AG04449 (cell line): ENCODE results near the gene ATP8A2.

Experiments
- CTCF ChIA-PET: fragments of 350-600 bp; formaldehyde crosslinking; extraction: SDS; loops from one replicate; lab custom pipeline; 2021; ENCODE audit warnings: antibody characterized with exemption; lab: Yijun Ruan, JAX
- POLR2A ChIA-PET: fragments of 400-600, 350-600 bp; formaldehyde crosslinking; extraction: SDS; loops from one replicate; lab custom pipeline; 2020; ENCODE audit warnings: antibody characterized with exemption, inconsistent platforms; lab: Yijun Ruan, JAX
- DNase-seq: peaks from one replicate; pipeline ENCODE4 v3.0.0-alpha.2; 2010; ENCODE audit warnings: low read depth, low spot score
- H3K4me3 ChIP-seq: 2 replicates; pipeline ENCODE4 v1.5.1; 2011; ENCODE audit warnings: low read depth, mild to moderate bottlenecking, control low read depth, low read length
- CTCF ChIP-seq: IDR thresholded peaks from one replicate; pipeline ENCODE4 v1.5.1; 2011; ENCODE audit warnings: mild to moderate bottlenecking, moderate library complexity, low read length, control low read depth, inconsistent platforms; ENCODE audit not compliant: insufficient read depth; ENCODE audit errors: missing control alignments

ATP8A2 gene

DNA sequence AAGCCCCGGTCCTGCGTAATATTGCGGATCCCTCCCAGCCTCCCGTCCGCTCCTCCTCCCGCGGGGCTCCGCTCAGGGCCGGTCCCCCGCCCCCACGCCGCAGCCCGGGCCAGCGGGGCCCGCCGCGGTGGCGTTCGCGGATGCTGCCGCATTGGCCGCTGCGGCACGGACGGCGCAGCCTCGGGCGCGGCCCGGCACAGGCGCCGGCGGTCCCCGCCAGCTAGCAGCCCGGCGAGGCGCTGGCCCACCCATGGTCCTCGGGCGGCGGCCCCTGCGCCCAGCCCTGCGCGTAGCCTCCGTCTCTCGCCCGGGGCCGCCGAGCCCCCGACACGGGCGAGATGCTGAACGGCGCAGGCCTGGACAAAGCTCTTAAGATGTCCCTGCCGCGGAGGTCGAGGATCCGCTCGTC lies at the start of gene ATP8A2:
TSS of gene ATP8A2 (plus strand) at position 100 of the 409 bp plus-strand sequence. CDS start at position 339, 239 bp downstream.
- DNase-seq: no peak
- peak within 1 kb of the TSS; percentile 38 for H3K4me3 ChIP-seq
- no peak for TF ChIP-seq CTCF
- ChIA-PET POLR2A (no interaction called here), CTCF (no interaction called here)

DNA sequence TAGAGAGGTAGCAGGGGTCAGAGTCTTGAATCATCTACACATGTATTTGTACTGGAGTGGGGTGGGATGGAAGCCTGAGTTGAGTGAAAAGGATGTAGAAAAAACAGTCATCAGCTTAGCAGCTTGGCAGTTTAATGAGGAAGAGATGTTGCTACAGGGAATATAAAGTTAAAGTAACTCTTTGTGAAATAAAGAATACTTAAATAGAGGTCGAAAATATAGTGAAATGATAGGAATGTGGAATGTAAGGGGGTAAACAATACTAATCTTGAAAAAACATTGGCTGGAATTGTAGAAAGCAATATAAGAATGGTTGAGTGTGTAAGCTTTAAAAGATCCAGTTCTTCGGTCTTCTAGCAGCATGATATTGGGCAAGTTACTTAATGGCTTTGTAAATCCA lies 47.7 kb upstream of the ATP8A2 start:
- no peak overlapping the region for H3K4me3 ChIP-seq
- CTCF ChIA-PET: interaction anchor here (0.8 to 1.9 kb wide), 2 partner anchors 36 to 52 kb away, joined by 3 to 6 read pairs; no protein-coding TSS in a partner anchor
- DNase-seq: no peak
- no peak for TF ChIP-seq CTCF
- POLR2A ChIA-PET: interaction anchor here (0.8 kb wide), 1 partner anchor 19 kb away, joined by 3 read pairs; no protein-coding TSS in a partner anchor

- no peak overlapping the region for H3K4me3 ChIP-seq
- DNase-seq: no peak
- ChIA-PET CTCF (no interaction called here), POLR2A (no interaction called here)
- TF ChIP-seq CTCF: no peak
Measured at GRCh38 chr13:25329706-25330105, 42.1 kb upstream of the ATP8A2 start.

DNA sequence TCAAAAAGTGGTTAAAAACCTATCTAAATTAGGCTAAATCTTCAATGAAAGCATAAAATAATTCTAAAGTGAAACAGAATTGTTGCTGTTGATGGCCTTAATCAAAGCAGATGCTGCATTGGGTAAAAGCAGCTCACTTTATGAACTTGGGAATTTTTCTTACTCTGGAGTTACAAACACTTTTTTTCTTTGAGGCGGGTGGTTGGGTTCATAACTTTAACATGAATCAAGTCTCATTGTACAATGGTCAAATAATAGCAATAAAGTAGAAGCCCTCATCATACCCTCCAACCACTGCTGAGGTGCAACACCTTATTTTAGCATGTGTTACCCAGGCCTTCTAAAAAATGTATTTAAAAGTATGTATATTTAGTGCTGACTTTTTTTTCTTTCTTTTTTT lies 41.2 kb upstream of the ATP8A2 start:
- CTCF ChIA-PET: no interaction called here
- TF ChIP-seq CTCF: no peak
- H3K4me3 ChIP-seq: no peak overlapping the region
- DNase-seq: no peak
- POLR2A ChIA-PET: no interaction called here

- no peak for DNase-seq
- TF ChIP-seq CTCF: no peak
- H3K4me3 ChIP-seq: no peak overlapping the region
- ChIA-PET POLR2A (no interaction called here), CTCF (no interaction called here)
Measured at GRCh38 chr13:25335856-25336255, 35.9 kb upstream of the ATP8A2 start.

GRCh38 chr13:25345576-25345975 lies 26.2 kb upstream of the ATP8A2 start:
- TF ChIP-seq CTCF: no peak
- CTCF ChIA-PET: interaction anchor here (1.0 kb wide), 1 partner anchor 29 kb away, joined by 3 read pairs; no protein-coding TSS in a partner anchor
- H3K4me3 ChIP-seq: no peak overlapping the region
- no peak for DNase-seq
- POLR2A ChIA-PET: no interaction called here
